ENCODE data around the gene METTL6.
"Not testable (repeated sequence)": the region's sequence is repeated elsewhere in the genome, so short reads cannot be mapped to it uniquely, and the experiment has no call there.

METTL6 gene

DNA sequence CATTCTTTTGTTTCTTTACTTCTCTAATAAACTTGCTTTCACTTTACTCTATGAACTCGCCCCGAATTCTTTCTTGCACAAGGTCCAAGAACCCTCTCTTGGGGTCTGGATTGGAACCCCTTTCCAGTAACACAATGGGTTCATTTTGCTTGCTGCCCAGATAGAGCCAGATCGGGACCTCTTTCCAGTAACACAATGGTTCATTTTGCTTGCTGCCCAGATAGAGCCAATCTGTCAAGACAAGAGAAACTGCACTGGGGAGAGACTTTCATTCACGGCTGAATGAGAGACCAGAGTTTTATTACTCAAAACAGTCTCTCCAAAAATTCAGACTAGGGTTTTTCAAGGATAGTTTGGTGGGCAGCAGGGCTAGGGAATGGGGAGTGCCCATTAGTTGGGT is 25.4 kb downstream of the METTL6 start:
- no peak for DNase-seq

DNA sequence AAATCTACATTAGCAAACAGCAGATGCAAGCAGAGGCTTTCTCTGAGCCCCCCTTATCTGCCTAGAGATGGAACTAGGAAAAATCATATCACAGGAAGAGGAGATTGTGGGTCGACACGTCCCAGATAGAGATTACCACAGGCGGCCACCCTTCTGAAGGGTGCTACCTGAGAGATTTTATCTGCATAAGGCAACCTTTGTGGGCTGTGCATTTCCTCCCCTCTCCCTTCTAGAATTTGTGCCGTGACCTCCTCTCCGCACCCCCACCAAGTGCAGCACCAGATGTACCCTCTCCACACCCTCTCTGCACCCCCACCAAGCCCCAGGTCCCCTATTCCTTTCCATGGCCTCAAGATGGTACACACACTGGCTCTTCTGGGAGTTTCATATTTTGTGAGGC is 27.4 kb downstream of the METTL6 start:
- no peak for DNase-seq

DNA sequence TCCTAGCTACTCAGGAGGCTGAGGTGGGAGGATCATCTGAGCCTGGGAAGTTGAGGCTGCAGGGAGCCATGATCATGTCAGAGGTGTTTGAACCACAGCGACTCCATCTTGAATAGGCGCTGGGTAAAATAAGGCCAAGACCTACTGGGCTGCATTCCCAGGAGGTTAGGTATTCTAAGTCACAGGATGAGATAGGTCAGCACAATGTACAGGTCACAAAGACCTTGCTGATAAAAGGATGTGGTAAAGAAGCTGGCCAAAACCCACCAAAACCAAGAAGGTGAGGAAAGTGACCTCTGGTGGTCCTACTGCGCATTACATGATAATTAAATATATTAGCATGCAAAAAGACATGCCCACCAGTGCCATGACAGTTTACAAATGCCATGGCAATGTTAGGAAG is 28.6 kb downstream of the METTL6 start:
- not testable (repeated sequence) for DNase-seq

DNA sequence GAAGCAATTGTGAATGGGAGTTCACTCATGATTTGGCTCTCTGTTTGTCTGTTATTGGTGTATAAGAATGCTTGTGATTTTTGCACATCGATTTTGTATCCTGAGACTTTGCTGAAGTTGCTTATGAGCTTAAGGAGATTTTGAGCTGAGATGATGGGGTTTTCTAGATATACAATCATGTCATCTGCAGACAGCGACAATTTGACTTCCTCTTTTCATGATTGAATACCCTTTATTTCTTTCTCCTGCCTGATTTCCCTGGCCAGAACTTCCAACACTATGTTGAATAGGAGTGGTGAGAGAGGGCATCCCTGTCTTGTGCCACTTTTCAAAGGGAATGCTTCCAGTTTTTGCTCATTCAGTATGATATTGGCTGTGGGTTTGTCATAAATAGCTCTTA is 34.1 kb downstream of the METTL6 start:
- DNase-seq: not testable (repeated sequence)

DNA sequence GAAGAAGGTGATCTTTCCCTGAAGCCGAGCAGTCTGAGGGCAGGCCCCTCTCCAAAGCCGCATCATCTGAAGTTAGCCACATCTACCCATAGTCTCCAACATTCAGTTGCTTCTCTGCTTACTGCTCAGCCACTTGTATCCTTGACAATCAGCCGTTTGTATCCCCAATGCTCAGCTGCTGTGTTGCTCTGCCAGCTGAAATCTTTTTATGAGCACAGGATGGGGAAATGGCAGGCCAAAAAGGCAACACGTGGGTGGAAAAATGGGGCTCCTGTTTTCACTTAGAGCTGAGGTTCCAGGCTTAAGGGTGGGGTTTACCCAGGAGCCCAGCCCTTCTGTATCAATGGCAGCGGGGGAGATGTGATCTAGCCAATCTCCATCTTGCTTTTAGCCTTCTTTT is 36.3 kb downstream of the METTL6 start:
- DNase-seq: no peak

DNA sequence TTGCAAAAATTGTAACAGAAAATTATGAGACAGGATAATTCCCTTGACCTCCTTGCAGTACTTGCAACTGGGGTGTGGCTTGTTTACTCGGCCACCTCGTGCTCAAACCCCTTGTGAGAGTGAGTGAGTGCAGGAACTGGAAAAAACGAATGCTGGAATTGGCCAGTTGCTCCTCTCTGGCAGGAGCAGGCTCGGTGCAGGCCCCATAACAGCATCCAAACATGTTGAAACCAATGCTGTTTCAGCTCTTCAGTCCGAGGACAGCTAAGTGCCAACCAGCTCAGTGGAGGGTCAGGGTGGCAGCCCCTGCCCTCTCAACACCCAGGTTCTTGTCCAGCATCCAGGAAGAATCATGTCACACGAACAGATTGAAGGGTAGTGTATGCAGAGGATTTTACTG is 36.9 kb downstream of the METTL6 start:
- DNase-seq: no peak

DNA sequence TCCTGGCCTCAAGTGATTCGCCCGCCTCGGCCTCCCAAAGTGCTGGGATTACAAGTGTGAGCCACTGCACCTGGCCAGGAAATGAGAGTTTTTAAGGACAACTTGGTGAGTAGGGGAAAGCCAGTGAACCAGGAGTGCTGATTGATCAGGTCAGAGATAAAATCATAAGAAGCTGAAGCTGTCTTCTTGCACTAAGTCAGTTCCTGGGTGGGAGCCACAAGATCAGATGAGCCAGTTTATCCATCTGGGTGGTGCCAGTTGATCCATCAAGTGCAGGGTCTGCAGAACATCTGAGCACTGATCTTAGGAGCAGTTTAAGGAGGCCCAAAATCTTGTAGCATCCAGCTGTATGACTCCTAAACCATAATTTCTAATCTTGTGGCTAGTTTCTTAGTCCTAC is 39.0 kb downstream of the METTL6 start:
- not testable (repeated sequence) for DNase-seq

DNA sequence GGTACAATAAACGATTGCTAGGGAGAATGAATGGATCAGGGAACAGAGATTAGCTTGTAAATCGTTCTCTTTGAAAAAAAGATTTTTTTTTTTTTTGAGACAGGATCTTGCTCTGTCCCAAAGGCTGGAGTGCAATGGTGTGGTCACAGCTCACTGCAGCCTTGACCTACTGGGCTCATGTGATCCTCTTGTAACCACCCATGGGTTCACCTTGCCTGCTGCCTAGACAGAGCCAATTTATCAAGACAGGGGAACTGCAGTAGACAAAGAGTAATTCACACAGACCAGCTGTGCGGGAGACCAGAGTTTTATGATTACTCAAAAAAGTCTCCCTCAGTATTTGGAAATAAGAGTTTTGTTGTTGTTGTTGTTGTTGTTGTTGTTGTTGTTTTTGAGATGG is 39.6 kb downstream of the METTL6 start:
- DNase-seq: no peak

DNA sequence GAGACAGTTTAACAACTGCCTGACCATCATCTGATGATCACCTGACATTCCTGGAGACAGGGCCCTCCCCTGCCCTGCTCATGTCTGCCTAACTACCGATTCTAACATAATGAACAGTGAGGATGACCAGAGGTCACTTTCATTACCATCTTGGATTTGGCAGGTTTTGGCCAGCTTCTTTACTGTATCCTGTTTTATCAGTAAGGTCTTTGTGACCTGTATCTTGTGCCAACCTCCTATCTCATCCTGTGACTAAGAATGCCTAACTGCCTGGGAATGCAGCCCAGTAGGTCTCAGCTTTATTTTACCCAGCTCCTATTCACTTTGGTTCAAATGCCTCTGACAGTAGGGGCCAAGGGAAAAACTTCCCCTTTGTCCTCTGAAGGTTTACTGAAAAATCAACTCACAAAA is 40.2 kb downstream of the METTL6 start:
- no peak for DNase-seq

DNA sequence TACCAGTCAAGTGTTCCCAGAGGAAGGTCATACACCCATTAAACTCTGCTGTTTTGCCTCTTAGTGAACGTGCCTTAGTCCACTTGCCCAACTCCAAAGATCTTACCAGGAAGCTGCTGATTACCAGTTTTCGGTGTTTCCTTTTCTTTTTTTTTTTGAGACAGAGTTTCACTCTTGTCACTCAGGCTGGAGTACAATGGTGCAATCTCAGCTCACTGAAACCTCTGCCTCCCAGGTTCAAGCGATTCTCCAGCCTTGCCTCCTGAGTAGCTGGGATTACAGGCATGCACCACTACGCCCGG is 40.7 kb downstream of the METTL6 start:
- DNase-seq: not testable (repeated sequence)

DNA sequence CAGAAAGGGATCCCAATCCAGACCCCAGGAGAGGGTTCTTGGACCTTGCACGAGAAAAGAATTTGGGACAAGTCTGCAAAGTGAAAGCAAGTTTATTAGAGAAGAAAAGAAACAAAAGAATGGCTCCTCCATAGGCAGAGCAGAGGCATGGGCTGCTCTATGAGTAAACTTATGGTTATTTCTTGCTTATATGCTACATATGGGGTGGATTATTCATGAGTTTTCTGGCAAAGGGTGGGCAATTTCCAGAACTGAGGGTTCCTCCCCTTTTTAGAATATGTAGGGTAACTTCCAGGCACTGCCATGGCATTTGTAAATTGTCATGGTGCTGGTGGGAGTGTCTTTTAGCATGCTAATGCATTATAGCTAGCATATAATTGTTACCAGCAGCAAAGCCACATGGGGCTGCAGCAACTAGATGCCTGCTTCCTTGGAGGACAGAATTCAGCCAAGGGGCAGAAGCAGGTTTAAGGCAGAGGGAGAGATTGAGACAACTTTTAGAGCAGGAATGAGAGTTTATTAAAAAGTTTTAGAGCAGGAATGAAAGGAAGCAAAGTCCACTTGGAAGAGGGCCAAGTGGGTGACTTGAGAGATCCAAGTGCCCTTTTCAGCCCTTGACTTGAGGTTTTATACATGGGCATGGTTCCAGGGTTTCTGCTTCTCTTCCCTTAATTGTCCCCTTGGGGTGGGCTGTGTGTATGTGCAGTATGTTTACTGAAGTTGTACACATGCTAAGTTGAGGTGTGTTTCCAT is 41.3 kb downstream of the METTL6 start:
- DNase-seq: no peak

DNA sequence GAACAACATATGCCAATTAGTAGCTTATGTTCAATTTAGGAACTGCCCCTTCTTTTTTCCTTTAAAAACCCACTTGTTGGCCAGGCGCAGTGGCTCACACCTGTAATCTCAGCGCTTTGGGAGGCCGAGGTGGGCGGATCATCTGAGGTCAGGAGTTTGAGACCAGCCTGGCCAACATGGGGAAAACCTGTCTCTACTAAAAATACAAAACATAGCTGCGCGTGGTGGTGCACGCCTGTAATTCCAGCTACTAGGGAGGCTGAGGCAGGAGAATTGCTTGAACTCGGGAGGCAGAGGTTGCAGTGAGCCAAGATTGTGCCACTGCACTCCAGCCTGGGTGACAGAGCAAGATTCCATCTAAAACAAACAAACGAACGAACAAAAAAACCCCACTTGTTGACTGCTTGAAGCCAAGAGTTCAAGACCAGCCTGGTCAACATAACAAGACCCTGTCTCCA is 42.1 kb downstream of the METTL6 start:
- DNase-seq: not testable (repeated sequence)

DNA sequence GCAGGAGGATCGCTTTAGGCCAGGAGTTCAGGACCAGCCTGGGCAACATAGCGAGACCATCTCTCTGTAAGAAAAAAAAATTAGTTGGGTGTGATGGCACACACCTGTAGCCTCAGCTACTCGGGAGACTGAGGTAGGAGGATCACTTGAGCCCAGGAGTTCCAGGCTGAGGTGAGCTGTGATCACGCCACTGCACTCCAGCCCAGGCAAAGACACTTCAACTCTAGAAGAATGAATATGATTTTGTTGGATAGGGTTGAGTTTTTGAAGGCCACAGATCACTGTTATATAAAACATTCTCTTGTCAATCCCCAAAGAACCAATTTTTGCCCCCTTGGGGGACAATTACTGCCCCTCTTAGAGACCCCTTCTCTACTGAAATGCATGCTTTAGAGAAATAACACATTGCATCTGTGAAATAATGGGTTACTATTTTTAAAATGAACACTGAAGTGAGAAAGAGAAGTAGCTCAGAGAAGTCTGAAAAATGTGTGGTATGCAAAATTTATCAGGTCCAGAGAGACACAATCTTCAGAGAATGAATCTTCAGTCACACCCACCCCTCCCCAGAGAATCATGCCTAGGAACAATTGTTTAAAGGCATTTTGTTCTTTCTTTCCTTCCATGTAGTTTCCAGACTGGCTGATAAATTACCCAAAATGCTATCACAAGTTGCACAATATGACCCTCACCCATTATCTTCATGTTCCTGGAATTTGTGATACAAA is 42.7 kb downstream of the METTL6 start:
- DNase-seq: no peak

DNA sequence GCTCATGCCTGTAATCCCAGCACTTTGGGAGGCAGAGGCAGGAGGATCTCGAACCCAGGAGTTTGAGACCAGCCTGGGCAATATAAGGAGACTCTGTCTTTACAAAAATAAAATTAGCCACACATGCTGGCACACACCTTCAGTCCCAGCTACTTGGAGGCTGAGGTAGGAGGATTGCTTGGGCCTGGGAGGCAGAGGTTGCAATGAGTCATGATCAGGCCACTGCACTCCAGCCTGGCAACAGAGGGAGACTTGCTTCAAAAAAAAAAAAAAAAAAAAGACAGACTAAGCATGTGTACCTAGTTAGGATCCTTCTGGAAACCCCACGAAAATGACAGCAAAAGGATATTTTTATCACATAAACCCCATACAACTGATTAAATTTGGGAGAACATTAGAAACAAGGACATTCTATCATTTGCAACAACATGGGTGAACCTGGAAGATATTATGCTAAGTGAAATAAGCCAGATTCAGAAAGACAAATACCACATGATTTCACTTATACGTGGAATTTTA is 44.9 kb downstream of the METTL6 start:
- DNase-seq: no peak

DNA sequence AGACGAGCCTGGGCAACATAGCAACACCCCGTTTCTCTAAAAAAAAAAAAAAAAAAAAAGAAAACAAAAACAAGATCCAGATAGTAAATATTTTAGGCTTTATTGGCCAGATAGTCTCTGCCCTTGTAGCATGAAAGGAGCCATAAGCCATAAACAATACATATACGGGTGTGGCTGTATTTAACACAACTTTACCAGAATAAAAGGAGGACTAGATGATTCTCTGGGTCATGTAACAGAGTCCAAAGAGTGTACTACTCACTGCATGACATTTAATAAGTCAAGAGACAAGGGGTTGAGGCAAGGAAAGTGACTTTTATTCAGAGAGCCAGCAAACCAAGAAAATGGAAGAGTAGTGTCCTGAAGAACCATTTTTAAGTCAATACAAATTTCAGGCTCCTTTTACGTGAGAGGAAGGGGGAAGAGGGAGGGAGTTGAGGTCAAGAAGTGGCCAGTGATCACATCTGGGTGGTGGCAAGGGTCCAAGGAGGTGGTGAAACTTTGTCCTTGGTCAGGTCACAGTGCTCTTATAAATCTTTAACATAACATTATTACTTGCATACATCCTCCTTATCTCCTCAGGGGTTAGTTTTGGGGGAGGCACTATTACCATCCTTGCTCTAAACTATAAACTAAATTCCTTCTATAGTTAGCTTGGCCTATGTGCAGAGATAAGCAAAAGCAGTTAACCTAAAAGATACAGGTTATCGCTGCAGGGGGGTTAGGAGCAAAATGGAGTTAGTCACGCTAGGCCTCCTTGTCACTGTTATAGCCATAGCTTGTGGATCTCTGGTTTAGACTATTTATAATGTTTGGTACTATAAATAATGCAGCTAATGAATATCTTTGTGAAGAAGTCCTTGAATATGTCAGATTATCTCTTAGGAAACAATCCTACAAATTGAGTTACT is 46.1 kb downstream of the METTL6 start:
- DNase-seq: no peak

DNA sequence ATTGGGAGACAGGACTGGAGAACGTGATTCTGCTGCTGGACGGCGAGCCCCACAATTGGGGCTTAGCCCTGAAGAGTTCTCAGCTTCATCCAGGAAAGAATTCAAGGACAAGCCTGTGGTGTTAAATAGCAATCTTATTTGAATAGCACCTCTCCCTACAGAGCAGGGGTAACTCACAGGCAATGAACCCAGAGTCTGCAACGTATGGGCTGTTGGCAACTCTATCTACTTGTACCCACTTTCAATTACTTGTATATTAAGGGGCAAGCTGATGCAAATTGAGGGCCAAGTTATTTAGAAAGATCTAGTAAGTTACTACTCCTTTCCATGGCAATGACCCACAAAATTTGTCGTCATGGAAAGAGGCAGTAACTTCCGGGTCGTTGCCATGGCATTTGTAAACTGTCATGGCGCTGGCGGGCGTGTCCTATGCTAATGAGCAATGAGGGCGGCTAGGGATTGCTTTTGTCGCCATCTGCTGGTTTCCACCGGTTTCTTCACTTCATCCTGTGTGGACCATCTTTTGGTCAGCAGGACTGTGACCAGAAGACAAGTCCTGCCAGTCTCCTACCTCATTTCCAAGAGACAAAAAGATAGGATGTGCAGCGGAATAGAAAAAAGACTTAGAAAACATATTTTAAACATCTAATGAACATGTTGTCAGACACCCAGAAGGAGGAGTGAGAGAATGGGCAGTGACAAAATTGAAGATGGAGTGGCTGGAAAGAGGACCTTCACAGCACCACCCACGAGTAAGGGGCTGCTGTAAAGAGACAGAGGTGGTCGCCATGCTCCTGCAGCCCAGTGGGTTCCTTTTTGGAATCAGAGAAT is 49.2 kb downstream of the METTL6 start:
- DNase-seq: no peak

DNA sequence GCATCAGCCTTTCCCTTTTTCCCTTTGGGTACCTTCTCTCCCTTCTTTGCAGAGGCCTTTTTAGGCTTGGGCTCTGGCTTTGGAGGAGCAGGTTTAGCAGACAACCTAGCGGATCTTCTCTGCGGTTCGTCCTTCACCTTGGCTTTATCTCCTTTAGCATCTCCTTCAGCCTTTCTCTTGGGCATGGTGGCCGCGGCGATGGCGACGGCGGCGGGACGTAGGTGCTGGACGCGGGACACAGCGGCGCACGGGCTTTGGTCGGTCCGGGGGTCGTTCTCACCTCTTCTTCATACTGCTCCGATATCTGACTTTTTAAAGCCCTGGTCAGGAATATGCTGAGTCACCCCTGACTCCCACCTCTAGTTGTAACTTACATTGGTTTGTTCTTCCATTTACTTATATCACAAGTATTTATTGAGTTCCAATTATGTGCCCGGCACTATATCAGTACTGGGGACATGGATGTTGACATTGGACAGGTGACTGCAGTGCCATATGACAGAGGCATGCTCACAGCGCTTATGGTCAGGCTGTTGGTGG is 51.8 kb downstream of the METTL6 start:
- no peak for DNase-seq

DNA sequence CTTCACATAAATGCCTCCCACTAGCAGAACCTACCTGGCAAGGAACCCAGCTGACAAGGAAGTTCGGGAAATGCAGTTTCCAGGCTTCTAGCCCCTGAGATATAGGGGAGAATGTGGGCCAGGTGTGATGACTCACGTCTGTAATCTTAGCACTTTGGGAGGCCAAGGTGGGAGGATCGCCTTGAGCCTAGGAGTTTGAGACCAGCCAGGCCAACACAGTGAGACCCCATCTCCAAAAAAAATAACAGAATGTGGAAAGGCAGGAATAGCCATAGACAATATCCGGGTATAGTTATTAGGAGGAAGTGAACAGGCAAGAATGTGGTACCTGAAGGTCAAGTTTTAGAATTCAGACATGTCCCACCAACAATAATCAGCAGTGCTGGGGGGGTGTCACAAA is 54.4 kb downstream of the METTL6 start:
- DNase-seq: no peak

DNA sequence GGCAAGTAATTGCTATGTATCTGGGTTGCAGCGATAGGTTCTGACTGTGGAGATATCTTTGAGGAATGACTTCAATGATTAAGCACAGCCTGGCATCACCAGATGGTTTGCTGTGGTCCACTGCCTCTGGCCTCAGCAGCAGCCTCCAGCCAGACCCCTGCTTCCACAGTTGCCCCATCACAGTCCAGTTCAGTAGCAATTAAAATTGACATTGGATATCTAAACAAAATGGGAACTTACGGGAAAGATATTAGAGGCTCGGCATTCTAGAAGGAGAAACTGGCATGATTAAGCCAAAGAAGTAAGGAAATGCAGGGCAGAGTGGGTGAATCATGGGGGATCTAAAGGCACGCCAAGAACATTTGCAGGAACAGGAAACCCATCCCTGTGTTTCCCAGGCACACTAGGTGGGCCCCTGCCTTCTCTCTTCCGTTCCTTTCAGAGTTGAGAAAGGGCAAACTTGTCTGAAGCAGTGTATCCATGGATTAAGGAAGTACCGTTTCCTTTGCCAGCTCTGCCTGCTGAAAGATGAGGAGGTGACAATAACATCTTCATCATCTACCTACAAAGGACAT is 58.7 kb downstream of the METTL6 start:
- DNase-seq: no peak

DNA sequence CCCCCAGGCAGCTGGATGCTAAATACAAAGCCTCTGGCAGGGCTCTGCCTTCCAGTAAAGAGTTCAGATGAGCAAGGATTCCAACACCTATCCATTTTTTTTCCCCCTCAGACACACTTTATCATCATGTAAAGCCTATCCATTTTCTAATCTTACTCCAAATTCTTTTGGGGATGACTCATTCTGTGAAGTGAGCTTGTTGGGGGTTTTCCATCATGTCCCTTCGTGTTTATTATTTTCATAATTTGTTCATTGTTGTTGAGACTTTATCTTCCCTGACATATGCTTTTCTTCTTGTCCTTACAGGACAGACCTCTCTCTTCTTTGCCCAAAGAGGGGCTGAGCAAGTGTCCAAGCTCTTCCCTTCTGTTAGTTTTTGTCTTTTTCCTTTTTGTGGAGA is 60.3 kb downstream of the METTL6 start:
- no peak for DNase-seq

DNA sequence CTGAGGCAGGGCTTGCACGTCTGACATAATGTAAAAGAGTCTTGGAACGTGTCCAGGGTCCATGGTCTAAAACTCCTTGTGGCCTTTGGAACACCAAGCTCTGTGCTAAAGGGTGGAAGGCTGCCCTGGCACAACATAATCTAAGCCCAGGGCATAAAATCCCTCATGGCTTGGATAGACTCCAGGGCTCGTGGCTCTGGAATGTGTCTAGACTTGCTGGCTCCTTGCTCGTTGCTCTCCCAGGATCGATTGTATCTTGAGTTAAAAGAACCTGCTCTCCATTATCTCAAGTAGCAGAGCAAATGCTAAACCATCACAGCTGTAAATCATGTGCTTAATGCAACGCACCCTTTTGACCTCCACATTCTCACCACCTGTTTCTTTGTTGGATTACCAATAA is 63.3 kb downstream of the METTL6 start:
- DNase-seq: not testable (repeated sequence)
